ENCODE data around the gene KCNK4. TPM values are rescaled to one million over a fixed set of nuclear protein-coding genes. Genes with fewer than 3 reads are reported as not detected.

Gene KCNK4
- total RNA-seq, 1 experiment from 2014 or later, result 0.26 TPM

DNA sequence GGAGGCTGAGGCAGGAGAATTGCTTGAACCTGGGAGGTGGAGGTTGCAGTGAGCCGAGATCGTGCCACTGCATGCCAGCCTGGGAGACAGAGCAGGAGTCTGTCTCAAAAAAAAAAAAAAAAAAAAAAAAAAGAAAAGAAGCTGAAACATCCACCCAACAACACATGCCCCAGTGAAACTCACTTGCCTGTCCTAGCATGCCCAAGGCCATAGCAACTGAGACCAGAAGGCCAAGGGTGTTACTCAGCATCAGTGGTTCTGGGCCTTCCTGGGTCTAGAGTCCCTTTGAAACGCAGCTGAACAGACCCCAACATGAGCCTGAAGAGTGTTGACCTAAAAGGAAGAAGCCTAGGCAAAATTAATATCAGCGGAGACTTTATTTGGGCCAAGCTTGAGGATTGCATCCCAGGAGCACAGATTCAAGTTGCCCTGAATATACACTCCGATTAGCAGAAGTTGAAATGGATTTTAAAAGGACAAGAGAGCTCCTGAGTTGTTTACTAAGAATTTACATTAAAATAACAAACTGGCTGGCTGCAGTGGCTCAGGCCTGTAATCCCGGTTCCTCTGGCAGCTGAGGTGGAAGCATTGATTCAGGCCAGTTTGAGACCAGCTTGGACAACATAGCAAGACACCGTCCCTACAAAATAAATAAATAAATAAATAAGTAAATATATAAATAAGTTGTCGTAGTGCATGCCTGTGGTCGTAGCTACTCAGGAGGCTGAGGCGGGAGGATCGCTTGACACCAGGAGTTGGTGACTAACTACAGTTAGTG is 33.8 kb downstream of the KCNK4 start:
- H3K4me1 ChIP-seq (ENCODE audit: insufficient read depth, low read length, poor library complexity, severe bottlenecking), result no peaks in the 10 kb centered on the region
- intact Hi-C loops (cut with micrococcal nuclease; ENCODE audit: unreplicated experiment), result no loop called here
- ChIA-PET POLR2A (ENCODE audit: low non-redundant PET) (interaction anchor here (0.5 kb wide), 1 partner anchor 58 kb away, joined by 3 read pairs; no protein-coding TSS in a partner anchor), CTCF (interaction anchor here (0.7 kb wide), 1 partner anchor 328 kb away, joined by 4 read pairs; no protein-coding TSS in a partner anchor)
- no peaks in the 10 kb centered on the region for H3K27me3 ChIP-seq (replicated peaks; ENCODE audit: insufficient read depth, low read depth, low read length, poor library complexity)
- no peak for TF ChIP-seq EZH2 (IDR thresholded peaks at IDR 0.05; ENCODE audit: borderline replicate concordance, low read depth, low read length, poor library complexity, severe bottlenecking)
- TF ChIP-seq, protein P1, sequence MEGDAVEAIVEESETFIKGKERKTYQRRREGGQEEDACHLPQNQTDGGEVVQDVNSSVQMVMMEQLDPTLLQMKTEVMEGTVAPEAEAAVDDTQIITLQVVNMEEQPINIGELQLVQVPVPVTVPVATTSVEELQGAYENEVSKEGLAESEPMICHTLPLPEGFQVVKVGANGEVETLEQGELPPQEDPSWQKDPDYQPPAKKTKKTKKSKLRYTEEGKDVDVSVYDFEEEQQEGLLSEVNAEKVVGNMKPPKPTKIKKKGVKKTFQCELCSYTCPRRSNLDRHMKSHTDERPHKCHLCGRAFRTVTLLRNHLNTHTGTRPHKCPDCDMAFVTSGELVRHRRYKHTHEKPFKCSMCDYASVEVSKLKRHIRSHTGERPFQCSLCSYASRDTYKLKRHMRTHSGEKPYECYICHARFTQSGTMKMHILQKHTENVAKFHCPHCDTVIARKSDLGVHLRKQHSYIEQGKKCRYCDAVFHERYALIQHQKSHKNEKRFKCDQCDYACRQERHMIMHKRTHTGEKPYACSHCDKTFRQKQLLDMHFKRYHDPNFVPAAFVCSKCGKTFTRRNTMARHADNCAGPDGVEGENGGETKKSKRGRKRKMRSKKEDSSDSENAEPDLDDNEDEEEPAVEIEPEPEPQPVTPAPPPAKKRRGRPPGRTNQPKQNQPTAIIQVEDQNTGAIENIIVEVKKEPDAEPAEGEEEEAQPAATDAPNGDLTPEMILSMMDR (conservative IDR thresholded peaks at IDR 0.05; ENCODE audit: low read depth, low read length), result no peak
- H3K9me3 ChIP-seq (ENCODE audit: low read depth, low read length, poor library complexity, severe bottlenecking), result no peaks in the 10 kb centered on the region
- no peak overlapping the region for H3K27ac ChIP-seq (ENCODE audit: low read depth, low read length, poor library complexity, severe bottlenecking)
- H3K36me3 ChIP-seq (ENCODE audit: insufficient read depth, low read length, poor library complexity, severe bottlenecking), result peaks cover 8% of the 10 kb centered on the region
- no peak overlapping the region for H3K4me3 ChIP-seq (ENCODE audit: low read depth, low read length, poor library complexity, severe bottlenecking)
- BruUV-seq (replicated peaks), result no TSS peak
- DNase-seq (ENCODE audit: low spot score), result no peak

DNA sequence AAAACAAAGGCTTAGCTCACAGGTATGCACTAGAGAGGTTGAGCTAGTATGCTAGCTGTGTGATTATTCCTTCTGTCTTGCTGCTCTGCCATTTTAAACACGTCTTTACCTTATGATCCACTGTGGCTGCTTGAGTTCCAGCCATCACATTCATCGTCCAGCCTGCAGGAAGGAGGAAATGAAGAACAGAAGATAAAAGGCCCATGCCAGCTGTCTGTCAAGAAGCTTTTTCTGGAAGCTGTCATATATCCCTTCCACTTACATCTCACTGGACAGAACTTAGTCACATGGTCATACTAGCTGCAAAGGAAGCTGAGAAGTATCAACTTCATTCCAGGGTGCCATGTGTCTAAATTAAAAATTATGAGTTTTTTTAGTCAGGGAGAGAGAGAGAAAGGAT is 36.3 kb downstream of the KCNK4 start:
- POLR2A ChIA-PET (ENCODE audit: low non-redundant PET), result interaction anchor here (0.6 to 0.8 kb wide), 2 partner anchors 10 to 1533 kb away, joined by 3 read pairs; partner anchors contain the start of gene PRDX5
- H3K27me3 ChIP-seq (replicated peaks; ENCODE audit: insufficient read depth, low read depth, low read length, poor library complexity), result no peaks in the 10 kb centered on the region
- CTCF ChIA-PET, result no interaction called here
- no peak overlapping the region for H3K4me3 ChIP-seq (ENCODE audit: low read depth, low read length, poor library complexity, severe bottlenecking)
- no peak overlapping the region for H3K27ac ChIP-seq (ENCODE audit: low read depth, low read length, poor library complexity, severe bottlenecking)
- H3K9me3 ChIP-seq (ENCODE audit: low read depth, low read length, poor library complexity, severe bottlenecking), result no peaks in the 10 kb centered on the region
- intact Hi-C loops (cut with micrococcal nuclease; ENCODE audit: unreplicated experiment), result no loop called here
- DNase-seq (ENCODE audit: low spot score), result no peak
- no peaks in the 10 kb centered on the region for H3K36me3 ChIP-seq (ENCODE audit: insufficient read depth, low read length, poor library complexity, severe bottlenecking)
- peaks cover 5% of the 10 kb centered on the region for H3K4me1 ChIP-seq (ENCODE audit: insufficient read depth, low read length, poor library complexity, severe bottlenecking)
- no TSS peak for BruUV-seq (replicated peaks)
- TF ChIP-seq, protein P1 (conservative IDR thresholded peaks at IDR 0.05; ENCODE audit: low read depth, low read length), result no peak
- no peak for TF ChIP-seq EZH2 (IDR thresholded peaks at IDR 0.05; ENCODE audit: borderline replicate concordance, low read depth, low read length, poor library complexity, severe bottlenecking)

DNA sequence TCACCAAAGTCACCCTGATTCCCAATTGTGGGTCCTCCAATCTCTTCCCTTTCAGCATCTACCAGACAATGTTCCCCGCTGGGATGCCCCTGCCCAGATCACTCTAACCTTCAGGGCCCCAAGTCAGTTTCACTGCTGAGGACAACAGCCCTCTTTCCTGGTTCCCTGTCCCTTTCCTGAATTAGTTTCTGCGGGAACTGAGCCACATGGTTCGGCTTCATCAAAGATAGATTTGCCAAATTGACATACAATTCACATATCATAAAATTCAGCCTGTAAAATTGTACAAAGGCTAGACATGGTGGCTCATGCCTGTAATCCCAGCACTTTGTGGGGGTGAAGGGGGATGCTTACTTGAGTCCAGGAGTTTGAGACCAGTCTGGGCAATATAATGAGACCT is 36.9 kb downstream of the KCNK4 start:
- no peak overlapping the region for H3K4me3 ChIP-seq (ENCODE audit: low read depth, low read length, poor library complexity, severe bottlenecking)
- ChIA-PET POLR2A (ENCODE audit: low non-redundant PET) (interaction anchor here (0.8 kb wide), 1 partner anchor 10 kb away, joined by 3 read pairs; the partner anchor contains the start of gene PRDX5), CTCF (no interaction called here)
- TF ChIP-seq, protein P1 (conservative IDR thresholded peaks at IDR 0.05; ENCODE audit: low read depth, low read length), result no peak
- no peak for TF ChIP-seq EZH2 (IDR thresholded peaks at IDR 0.05; ENCODE audit: borderline replicate concordance, low read depth, low read length, poor library complexity, severe bottlenecking)
- H3K9me3 ChIP-seq (ENCODE audit: low read depth, low read length, poor library complexity, severe bottlenecking), result no peaks in the 10 kb centered on the region
- intact Hi-C loops (cut with micrococcal nuclease; ENCODE audit: unreplicated experiment), result no loop called here
- H3K4me1 ChIP-seq (ENCODE audit: insufficient read depth, low read length, poor library complexity, severe bottlenecking), result peaks cover 5% of the 10 kb centered on the region
- BruUV-seq (replicated peaks), result no TSS peak
- no peaks in the 10 kb centered on the region for H3K27me3 ChIP-seq (replicated peaks; ENCODE audit: insufficient read depth, low read depth, low read length, poor library complexity)
- no peak for DNase-seq (ENCODE audit: low spot score)
- H3K36me3 ChIP-seq (ENCODE audit: insufficient read depth, low read length, poor library complexity, severe bottlenecking), result no peaks in the 10 kb centered on the region
- no peak overlapping the region for H3K27ac ChIP-seq (ENCODE audit: low read depth, low read length, poor library complexity, severe bottlenecking)

All from A673 (cell line).